Measurements from ENCODE around the gene USB1. TPM values are rescaled to one million over a fixed set of nuclear protein-coding genes. Genes with fewer than 3 reads are reported as not detected.

The USB1 gene
- polyA plus RNA-seq, 1 experiment, result 86.2 TPM

DNA sequence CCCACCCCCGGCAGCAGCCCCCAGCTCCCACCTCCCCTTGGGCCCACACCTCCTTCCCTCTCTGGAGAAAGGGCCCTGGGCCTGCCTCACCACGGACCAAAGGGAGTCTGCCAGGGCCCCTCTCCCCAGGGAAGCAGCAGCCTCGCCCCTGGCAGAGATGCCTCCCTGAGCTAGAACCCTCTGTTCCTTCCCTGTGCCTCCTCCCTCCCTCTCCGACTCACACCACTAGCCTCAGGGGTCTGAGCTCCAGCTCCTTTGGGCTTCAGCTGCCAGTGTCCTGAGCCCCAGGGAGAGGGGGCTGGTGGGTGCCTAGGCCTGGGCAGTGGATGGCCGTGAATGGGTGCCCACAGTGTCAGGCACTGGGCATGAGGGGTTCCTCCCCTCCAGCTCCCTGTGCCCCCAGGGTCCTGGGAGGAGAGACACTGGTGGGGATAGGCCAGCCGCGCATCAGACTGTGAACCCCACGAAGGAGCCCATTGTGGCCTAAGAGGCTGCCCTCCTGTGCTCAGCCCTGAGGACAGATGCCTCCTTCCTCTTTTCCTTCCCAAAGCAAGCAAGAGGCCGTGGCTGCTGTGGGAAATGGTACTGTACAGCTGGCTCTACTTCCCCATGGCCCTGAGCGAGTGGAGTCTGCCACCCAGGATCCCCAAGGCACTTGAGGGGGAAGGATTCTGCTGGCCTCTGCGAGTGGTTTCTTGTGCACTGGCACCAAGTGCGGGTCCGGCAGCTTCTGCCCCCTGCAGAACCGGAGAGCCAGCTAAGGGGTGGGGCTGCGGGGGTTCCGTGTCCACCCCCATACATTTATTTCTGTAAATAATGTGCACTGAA lies 45.1 kb downstream of the USB1 start:
- POLR2A ChIA-PET, result no interaction called here
- DNase-seq (ENCODE audit: low read depth), result no peak
- CTCF ChIA-PET, result no interaction called here
- Histone ChIP-seq H3K27me3 (ENCODE audit: control insufficient read depth, insufficient read depth, low read length) (no peaks in the 10 kb centered on the region), H3K4me3 (ENCODE audit: low read depth, low read length) (no peak overlapping the region), H3K36me3 (ENCODE audit: control insufficient read depth, insufficient read depth, low read length) (no peaks in the 10 kb centered on the region)
- TF ChIP-seq CTCF (IDR thresholded peaks at IDR 0.05; ENCODE audit: insufficient read depth, low read depth, low read length), result no peak

DNA sequence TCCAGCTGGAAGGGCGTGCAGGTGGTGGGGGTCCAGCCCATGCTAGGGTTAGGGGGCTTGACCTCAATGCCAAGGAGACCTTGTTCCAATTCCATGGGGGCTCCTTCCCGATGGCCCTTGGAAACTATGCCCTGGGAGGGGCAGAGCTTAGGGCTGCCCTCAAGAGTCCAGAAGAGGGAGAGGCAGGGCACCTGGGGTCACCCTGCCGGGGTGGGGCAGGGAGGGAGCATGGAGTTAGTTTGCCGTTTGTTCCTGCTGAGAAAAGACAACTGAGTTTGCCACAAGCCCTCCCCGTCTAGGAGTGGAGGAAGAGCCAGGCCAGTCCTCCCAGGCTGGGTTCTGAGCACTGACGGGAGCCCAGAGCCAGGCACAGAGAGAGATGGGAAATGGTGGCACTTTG lies 45.7 kb downstream of the USB1 start:
- DNase-seq (ENCODE audit: low read depth), result no peak
- ChIA-PET CTCF (no interaction called here), POLR2A (no interaction called here)
- H3K36me3 ChIP-seq (ENCODE audit: control insufficient read depth, insufficient read depth, low read length), result no peaks in the 10 kb centered on the region
- no peaks in the 10 kb centered on the region for H3K27me3 ChIP-seq (ENCODE audit: control insufficient read depth, insufficient read depth, low read length)
- H3K4me3 ChIP-seq (ENCODE audit: low read depth, low read length), result no peak overlapping the region
- TF ChIP-seq CTCF (IDR thresholded peaks at IDR 0.05; ENCODE audit: insufficient read depth, low read depth, low read length), result no peak

DNA sequence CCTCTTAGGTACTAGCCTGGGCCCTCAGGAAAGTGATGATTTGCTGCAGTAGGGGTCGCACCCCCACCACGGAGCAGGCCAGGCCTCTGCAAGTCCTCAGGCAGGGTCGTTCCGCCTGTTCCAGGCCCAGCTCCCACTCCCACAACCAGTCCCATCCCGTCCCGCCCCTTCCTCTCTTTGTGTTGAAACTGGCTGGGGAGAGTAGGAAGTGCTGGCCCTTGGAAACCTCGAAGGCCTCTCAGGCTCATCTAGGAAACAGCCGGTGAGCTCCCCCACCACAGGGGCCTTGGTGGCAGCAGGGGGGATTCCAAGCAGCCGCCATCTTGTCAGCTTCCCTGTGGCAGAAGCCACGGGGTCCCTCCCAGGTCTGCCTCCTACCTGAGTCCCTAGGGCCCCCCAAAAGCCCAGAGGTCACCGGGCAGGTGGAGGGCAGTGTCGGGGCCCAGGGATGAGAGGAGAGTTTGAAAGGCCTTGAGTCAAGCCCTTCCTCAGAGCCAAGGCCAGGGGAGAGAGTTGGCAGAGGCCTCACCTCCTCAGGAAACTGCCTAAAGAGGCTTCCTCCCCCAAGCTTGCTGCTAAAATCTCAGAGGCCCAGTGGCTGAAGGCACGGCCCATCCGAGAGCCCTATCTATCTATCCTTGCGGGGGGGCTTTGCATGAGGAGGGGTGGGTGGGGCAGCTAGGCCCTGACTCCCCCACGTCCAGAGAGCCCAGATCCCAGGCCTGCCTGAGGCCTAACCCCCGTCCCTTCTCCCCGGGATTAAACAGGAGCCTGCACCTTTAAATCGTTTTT lies 46.5 kb downstream of the USB1 start:
- Histone ChIP-seq H3K36me3 (ENCODE audit: control insufficient read depth, insufficient read depth, low read length) (no peaks in the 10 kb centered on the region), H3K27me3 (ENCODE audit: control insufficient read depth, insufficient read depth, low read length) (no peaks in the 10 kb centered on the region), H3K4me3 (ENCODE audit: low read depth, low read length) (no peak overlapping the region)
- no peak for DNase-seq (ENCODE audit: low read depth)
- POLR2A ChIA-PET, result no interaction called here
- CTCF ChIA-PET, result interaction anchor here (0.6 to 1.4 kb wide), 2 partner anchors 15 to 22 kb away, joined by 3 to 4 read pairs; no protein-coding TSS in a partner anchor
- TF ChIP-seq CTCF (IDR thresholded peaks at IDR 0.05; ENCODE audit: insufficient read depth, low read depth, low read length), result no peak

GRCh38 chr16:58048494-58049231 lies 47.5 kb downstream of the USB1 start:
- DNase-seq (ENCODE audit: low read depth), result no peak
- POLR2A ChIA-PET, result no interaction called here
- Histone ChIP-seq H3K4me3 (ENCODE audit: low read depth, low read length) (no peak overlapping the region), H3K27me3 (ENCODE audit: control insufficient read depth, insufficient read depth, low read length) (no peaks in the 10 kb centered on the region), H3K36me3 (ENCODE audit: control insufficient read depth, insufficient read depth, low read length) (no peaks in the 10 kb centered on the region)
- TF ChIP-seq CTCF (IDR thresholded peaks at IDR 0.05; ENCODE audit: insufficient read depth, low read depth, low read length), result no peak
- CTCF ChIA-PET, result interaction anchor here (0.6 to 1.4 kb wide), 2 partner anchors 16 to 21 kb away, joined by 3 to 4 read pairs; no protein-coding TSS in a partner anchor

Data from BJ (cell line).